Fibroblast of lung (primary cell): ENCODE results near the gene NCAN. TPM values are rescaled to one million over a fixed set of nuclear protein-coding genes. Genes with fewer than 3 reads are reported as not detected.

Source experiments
- DNase-seq, 2 donors: peaks; one replicate each; pipeline versions ENCODE4 v3.0.0 to v3.0.0-alpha.2; 2010; ENCODE audit warnings: low read depth in 2 of 2
- H2AFZ ChIP-seq: 2 replicates; pipeline ENCODE4 v1.5.1; 2012; ENCODE audit warnings: low read length, control low read depth, inconsistent platforms
- H3K27ac ChIP-seq: 2 replicates; pipeline ENCODE4 v1.5.1; 2011; ENCODE audit warnings: low read length, control low read depth; ENCODE audit not compliant: insufficient read depth
- H3K27me3 ChIP-seq: 2 replicates; pipeline ENCODE4 v1.5.1; 2011; ENCODE audit warnings: mild to moderate bottlenecking, low read length; ENCODE audit not compliant: control insufficient read depth, insufficient read depth
- H3K36me3 ChIP-seq: 2 replicates; pipeline ENCODE4 v1.5.1; 2011; ENCODE audit warnings: low read length; ENCODE audit not compliant: control insufficient read depth, insufficient read depth
- H3K4me1 ChIP-seq: 2 replicates; pipeline ENCODE4 v1.5.1; 2011; ENCODE audit warnings: low read length; ENCODE audit not compliant: control insufficient read depth, insufficient read depth; ENCODE audit errors: extremely low read depth
- H3K4me2 ChIP-seq: 2 replicates; pipeline ENCODE4 v1.5.1; 2011; ENCODE audit warnings: low read length, control low read depth; ENCODE audit not compliant: insufficient read depth; ENCODE audit errors: extremely low read depth
- H3K4me3 ChIP-seq, 4 experiments: fragments of 200-600 bp in 1 of 4; sonication (generic) in 1 of 4; replicated peaks in 1 of 4; 2 replicates each; pipeline ENCODE4 v1.5.1; 2011 to 2016; ENCODE audit warnings: low read length in 4 of 4, low read depth in 3 of 4, mild to moderate bottlenecking in 3 of 4, control low read depth in 2 of 4, inconsistent platforms in 1 of 4, mixed read lengths in 1 of 4; ENCODE audit not compliant: insufficient read depth in 1 of 4; ENCODE audit errors: control extremely low read depth in 1 of 4
- H3K79me2 ChIP-seq: 2 replicates; pipeline ENCODE4 v1.5.1; 2012; ENCODE audit warnings: mild to moderate bottlenecking, low read length, inconsistent platforms; ENCODE audit not compliant: control insufficient read depth, insufficient read depth
- H3K9ac ChIP-seq: 2 replicates; pipeline ENCODE4 v1.5.1; 2011; ENCODE audit warnings: mild to moderate bottlenecking, low read length, control low read depth; ENCODE audit not compliant: insufficient read depth
- H3K9me3 ChIP-seq: 2 replicates; pipeline ENCODE4 v1.5.1; 2012; ENCODE audit warnings: low read depth, low read length; ENCODE audit not compliant: control insufficient read depth, insufficient read depth
- H4K20me1 ChIP-seq: 2 replicates; pipeline ENCODE4 v1.5.1; 2011; ENCODE audit warnings: low read length; ENCODE audit not compliant: control insufficient read depth, insufficient read depth; ENCODE audit errors: extremely low read depth
- CTCF ChIP-seq, 2 donors: IDR thresholded peaks in 1 of 2; conservative IDR thresholded peaks in 1 of 2; 1 replicate in 1 of 2; 2 replicates in 1 of 2; pipeline ENCODE4 v1.5.1; 2011 to 2012; ENCODE audit warnings: low read length in 2 of 2, control low read depth in 1 of 2, inconsistent platforms in 1 of 2, low read depth in 1 of 2, mild to moderate bottlenecking in 1 of 2
- EZH2 ChIP-seq: IDR thresholded peaks from 2 replicates; pipeline ENCODE4 v1.5.1; 2012; ENCODE audit warnings: low read length, control low read depth, mild to moderate bottlenecking; ENCODE audit errors: missing control alignments
- polyA plus RNA-seq, 2 donors: library from polyadenylated mRNA; depleted of rRNA in 1 of 2; stranded (reverse) in 1 of 2; unstranded in 1 of 2; fragments of >200 nt; gene quantifications; 2 replicates each; pipeline ENCODE4 v1.2.1, GENCODE V29; 2011 to 2012; ENCODE audit warnings: missing spikeins in 1 of 2
- total RNA-seq: library from RNA; depleted of rRNA; stranded (reverse); fragments of >200 nt; gene quantifications from 2 replicates; pipeline ENCODE4 v1.2.1, GENCODE V29; 2014

Gene NCAN
- total and polyA plus RNA-seq, 2 donors (not counting 1 experiment from before 2014, with no cell fraction given) = under 0.01 TPM; not detected in 1

DNA sequence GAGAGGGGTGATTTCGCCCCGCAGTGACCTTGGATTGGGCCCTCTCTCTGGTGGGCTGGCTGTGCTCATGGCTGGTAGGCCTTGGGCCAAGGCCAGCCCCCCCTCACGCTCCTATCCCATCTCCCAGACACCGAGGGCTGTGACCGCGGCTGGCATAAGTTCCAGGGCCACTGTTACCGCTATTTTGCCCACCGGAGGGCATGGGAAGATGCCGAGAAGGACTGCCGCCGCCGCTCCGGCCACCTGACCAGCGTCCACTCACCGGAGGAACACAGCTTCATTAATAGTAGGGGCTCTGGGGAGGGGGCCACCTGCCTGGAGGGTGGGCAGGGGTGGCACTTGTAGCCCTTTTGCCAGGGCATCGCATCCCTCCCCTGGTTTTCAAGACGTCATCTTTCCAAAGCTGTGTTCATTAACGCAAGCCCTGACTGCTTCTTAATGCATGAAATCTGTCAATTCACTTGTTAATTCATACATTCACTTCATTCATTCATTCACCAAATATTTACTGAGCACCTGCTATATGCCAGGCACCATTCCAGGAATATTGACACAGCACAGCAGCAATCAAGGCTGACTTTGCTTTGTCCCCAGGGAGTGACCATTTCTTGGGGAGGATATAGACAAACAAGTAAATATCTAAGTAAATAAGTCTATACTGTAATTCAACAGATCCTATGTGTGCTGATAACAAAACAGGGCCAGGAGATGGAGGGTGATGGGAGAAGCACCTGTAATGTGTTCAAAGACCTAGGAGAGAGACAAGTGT, 26.6 kb downstream of the NCAN start:
- H3K27ac ChIP-seq = no peak overlapping the region
- no peaks in the 10 kb centered on the region for H3K9me3 ChIP-seq
- H3K27me3 ChIP-seq = no peaks in the 10 kb centered on the region
- H2AFZ ChIP-seq = no peak overlapping the region
- H3K79me2 ChIP-seq = no peaks in the 10 kb centered on the region
- H3K4me1 ChIP-seq = no peaks in the 10 kb centered on the region
- no peak overlapping the region for H3K4me2 ChIP-seq
- TF ChIP-seq CTCF (conservative IDR thresholded peaks at IDR 0.05 in 1 of 2, IDR thresholded peaks at IDR 0.05 in 1 of 2; ENCODE audit: low read depth in 1 of 2, low read length in 2 of 2) = no peak
- no peaks in the 10 kb centered on the region for H3K36me3 ChIP-seq
- no peak overlapping the region for H3K9ac ChIP-seq
- H3K4me3 ChIP-seq = no peak overlapping the region
- H4K20me1 ChIP-seq = no peaks in the 10 kb centered on the region
- DNase-seq = no peak

DNA sequence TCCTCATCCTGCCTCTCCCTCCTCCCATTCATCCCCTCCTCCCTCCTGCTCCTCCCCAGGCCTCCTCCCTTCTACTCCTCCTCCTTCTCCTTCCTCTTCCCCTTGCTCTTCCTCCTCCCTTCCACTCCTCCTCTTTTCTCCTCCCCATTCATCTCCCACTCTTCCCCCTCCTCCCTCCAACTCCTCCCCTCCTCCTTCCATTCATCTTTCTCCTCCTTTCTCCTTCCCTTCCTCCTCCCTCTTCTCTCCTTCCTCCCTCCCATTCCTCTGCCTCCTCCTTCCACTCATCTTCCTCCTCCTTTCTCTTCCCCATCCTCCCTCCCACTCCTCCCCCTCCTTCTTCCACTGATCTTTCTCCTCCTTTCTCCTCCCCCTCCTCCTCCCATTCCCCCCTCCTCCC, 27.9 kb downstream of the NCAN start:
- Histone ChIP-seq H3K9me3 (no peaks in the 10 kb centered on the region), H3K4me1 (no peaks in the 10 kb centered on the region), H3K27me3 (no peaks in the 10 kb centered on the region), H4K20me1 (no peaks in the 10 kb centered on the region), H3K4me3 (no peak overlapping the region), H3K36me3 (no peaks in the 10 kb centered on the region), H3K9ac (no peak overlapping the region), H3K27ac (no peak overlapping the region), H3K79me2 (no peaks in the 10 kb centered on the region), H2AFZ (no peak overlapping the region), H3K4me2 (no peak overlapping the region)
- DNase-seq = no peak
- TF ChIP-seq EZH2 (no peak), CTCF (conservative IDR thresholded peaks at IDR 0.05 in 1 of 2, IDR thresholded peaks at IDR 0.05 in 1 of 2; ENCODE audit: low read depth in 1 of 2, low read length in 2 of 2) (no peak)

DNA sequence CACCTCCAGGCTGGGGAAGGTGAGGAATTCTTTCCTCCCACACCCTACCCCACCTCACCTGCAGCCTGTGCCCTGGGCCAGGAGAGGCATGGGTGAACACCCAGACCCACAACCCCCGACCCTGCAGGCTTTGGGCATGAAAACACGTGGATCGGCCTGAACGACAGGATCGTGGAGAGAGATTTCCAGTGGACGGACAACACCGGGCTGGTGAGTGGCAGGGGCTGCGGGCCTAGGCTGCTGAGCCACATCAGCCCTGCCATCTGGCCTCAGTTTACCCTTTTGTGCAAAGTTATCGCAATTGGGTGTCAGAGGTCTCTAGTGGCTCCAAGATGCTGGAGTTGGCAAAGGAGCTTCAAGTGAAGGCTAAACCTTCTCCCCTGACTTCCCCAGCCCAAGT, 28.7 kb downstream of the NCAN start:
- TF ChIP-seq EZH2 (no peak), CTCF (conservative IDR thresholded peaks at IDR 0.05 in 1 of 2, IDR thresholded peaks at IDR 0.05 in 1 of 2; ENCODE audit: low read depth in 1 of 2, low read length in 2 of 2) (no peak)
- no peak for DNase-seq
- Histone ChIP-seq H3K4me3 (no peak overlapping the region), H3K27me3 (no peaks in the 10 kb centered on the region), H3K9ac (no peak overlapping the region), H3K9me3 (no peaks in the 10 kb centered on the region), H3K4me2 (no peak overlapping the region), H4K20me1 (no peaks in the 10 kb centered on the region), H3K27ac (no peak overlapping the region), H2AFZ (no peak overlapping the region), H3K36me3 (no peaks in the 10 kb centered on the region), H3K79me2 (no peaks in the 10 kb centered on the region), H3K4me1 (no peaks in the 10 kb centered on the region)
